Measurements from ENCODE around the gene CNN2.

CNN2 gene

GRCh38 chr19:995051-995827 lies 31.2 kb upstream of the CNN2 start:
- no peak for DNase-seq (ENCODE audit: low spot score)

- no peak for DNase-seq (ENCODE audit: low spot score)
Measured at GRCh38 chr19:996051-996838, 30.2 kb upstream of the CNN2 start.

DNA sequence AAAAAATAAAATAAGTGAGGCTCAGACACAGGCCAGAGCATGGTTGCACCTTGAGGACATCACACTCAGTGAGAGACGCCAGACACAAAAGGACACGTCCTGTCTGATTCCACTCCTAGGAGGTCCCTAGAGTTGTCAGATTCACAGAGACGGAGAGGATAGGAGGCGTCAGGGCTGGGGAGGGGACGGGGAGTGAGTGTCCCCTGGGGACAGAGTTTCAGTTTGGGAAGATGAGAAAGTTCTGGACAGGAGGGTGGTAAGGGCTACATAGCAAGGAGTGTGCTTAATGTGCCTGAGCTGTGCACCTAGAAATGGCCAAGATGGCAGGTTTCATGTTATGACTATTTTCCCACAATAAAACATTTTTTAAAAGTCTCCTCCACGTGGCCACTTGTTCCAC lies 28.3 kb upstream of the CNN2 start:
- no peak for DNase-seq (ENCODE audit: low spot score)

- no peak for DNase-seq (ENCODE audit: low spot score)
Measured at GRCh38 chr19:999379-999719, 27.1 kb upstream of the CNN2 start.

DNA sequence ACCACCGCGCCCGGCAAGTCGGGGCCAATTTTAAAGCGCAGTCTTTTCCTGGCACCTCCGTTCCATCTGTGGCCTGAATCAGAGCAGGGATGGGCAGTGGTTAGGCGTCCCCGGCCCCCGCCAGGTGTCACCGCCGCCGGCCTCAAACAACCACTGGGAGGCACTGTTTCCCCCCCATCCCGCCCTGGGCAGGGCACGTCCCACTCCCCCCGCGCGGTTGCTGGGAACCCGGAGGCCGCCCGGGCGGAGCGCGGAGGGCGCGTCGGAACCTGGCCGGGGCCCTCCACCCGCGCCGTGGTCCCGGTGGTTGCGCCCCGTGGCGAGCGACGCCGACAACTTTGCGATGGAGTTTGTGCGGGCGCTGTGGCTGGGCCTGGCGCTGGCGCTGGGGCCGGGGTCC lies 26.3 kb upstream of the CNN2 start, which contains the start of gene GRIN3B:
TSS of gene GRIN3B (plus strand) at position 325 of the 400 bp plus-strand sequence. CDS start at position 344, 19 bp downstream.
- DNase-seq (ENCODE audit: low spot score), result no peak

- no peak for DNase-seq (ENCODE audit: low spot score)
Measured at GRCh38 chr19:1000591-1001537, 25.5 kb upstream of the CNN2 start.

DNA sequence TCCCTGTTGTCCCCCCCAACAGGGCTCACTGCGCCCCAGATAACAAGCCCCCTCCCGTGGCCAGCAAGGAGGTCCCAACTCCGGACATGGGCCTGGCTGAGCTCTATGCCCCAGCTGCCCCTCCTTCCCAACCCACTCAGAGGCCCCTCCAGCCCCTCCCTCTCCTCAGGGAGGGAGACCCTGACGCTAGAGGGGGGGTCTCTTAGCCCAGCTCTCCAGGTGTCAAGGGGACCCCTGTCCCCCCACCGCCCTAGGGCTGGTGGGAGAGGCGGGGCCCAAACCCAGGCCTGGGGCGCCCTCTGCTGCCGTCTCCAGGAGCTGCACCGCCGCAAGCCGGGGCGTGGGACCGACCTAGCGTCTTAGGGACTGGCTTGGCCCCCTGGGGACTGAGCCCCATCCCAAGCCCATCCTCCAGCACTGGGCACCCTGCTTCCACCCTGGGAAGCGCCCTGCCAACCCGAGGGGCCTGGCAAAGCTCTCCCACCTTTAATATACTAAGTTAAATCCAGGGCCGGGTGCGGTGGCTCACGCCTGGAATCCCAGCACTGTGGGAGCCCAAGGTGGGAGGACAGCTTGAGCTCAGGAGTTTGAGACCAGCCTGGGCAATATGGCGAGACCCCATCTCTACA lies 24.8 kb upstream of the CNN2 start:
- no peak for DNase-seq (ENCODE audit: low spot score)

DNA sequence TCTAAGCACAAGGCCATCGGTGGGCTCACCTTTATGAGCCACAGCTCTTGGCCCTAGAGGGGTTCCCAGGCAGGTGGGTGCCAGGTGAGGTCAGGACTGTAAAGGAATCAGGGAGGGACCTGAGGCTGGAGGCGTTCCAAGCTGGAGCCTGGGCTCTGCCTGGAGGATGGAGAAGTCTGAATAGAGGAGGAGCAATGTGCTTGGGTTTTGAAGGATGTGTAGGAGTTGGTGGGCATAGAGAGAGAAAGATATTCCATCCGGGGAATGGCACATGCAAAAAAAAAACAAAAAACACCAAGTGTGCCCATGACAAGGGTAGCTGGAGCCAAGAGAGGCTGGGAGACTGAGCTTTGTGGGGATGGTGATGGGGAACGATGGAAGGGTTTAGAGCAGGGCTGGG lies 23.8 kb upstream of the CNN2 start:
- DNase-seq (ENCODE audit: low spot score), result no peak

- DNase-seq (ENCODE audit: low spot score), result no peak
Measured at GRCh38 chr19:1003283-1003682, 23.1 kb upstream of the CNN2 start.

GRCh38 chr19:1004204-1004802 lies 22.1 kb upstream of the CNN2 start:
- DNase-seq (ENCODE audit: low spot score), result no peak

GRCh38 chr19:1004803-1005664 lies 21.4 kb upstream of the CNN2 start:
- no peak for DNase-seq (ENCODE audit: low spot score)

- no peak for DNase-seq (ENCODE audit: low spot score)
Measured at GRCh38 chr19:1006711-1007398, 19.6 kb upstream of the CNN2 start.

DNA sequence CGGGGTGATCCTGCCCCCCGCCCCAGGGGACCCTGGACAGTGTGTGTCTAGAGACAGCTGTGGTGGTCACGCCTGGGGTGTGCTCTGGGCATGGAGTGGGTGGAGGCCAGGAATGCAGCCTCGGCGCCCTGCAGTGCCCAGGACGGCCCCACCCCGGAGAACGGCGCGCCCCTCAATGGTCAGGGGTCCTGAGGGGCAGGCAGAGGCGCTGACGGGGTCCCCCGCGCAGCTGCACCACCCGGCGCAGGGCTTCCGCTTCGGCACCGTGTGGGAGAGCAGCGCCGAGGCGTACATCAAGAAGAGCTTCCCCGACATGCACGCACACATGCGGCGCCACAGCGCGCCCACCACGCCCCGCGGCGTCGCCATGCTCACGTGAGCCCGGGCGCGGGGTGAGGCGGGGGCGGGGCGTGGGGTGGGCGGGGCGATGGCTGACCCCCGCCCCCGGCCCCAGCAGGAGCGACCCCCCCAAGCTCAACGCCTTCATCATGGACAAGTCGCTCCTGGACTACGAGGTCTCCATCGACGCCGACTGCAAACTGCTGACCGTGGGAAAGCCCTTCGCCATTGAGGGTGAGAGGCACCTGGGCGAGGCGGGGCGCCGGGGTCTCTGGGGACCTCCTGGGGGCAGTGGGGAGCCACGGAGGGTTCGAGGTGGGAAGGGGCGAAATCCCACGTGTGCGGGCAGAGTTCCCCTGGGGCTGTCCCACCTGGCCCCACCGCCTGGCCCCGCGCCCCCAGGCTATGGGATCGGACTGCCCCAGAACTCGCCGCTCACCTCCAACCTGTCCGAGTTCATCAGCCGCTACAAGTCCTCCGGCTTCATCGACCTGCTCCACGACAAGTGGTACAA lies 18.8 kb upstream of the CNN2 start:
- no peak for DNase-seq (ENCODE audit: low spot score)

- no peak for DNase-seq (ENCODE audit: low spot score)
Measured at GRCh38 chr19:1008268-1009040, 18.0 kb upstream of the CNN2 start.

DNA sequence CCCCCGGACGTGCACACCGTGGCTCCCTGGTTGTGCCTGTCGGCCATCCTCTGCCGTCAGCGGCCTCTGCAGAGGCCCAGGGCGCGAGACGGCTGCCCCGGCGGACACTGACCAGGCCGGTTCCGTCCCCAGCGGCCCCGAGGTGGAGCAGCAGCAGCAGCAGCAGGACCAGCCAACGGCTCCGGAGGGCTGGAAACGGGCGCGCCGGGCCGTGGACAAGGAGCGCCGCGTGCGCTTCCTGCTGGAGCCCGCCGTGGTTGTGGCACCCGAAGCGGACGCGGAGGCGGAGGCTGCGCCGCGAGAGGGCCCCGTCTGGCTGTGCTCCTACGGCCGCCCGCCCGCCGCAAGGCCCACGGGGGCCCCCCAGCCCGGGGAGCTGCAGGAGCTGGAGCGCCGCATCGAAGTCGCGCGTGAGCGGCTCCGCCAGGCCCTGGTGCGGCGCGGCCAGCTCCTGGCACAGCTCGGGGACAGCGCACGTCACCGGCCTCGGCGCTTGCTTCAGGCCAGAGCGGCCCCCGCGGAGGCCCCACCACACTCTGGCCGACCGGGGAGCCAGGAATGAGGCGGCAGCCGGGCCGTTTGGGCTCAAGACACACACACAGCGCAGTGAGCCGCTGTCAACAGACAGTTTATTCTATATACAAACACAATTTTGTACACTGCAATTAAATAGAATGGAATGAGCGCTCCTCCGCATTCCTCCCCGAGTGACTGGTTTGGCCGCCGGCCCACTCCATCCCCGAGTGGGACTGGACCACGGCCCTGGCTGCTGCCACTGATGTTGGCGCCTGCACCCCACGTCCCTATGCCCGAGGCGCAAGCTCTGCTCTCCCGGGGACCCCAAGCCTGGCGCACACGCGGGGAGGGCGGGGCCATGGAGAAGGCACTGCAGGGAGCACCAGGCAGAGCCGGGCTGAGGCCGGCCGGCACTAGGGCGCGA lies 17.1 kb upstream of the CNN2 start:
- no peak for DNase-seq (ENCODE audit: low spot score)

DNA sequence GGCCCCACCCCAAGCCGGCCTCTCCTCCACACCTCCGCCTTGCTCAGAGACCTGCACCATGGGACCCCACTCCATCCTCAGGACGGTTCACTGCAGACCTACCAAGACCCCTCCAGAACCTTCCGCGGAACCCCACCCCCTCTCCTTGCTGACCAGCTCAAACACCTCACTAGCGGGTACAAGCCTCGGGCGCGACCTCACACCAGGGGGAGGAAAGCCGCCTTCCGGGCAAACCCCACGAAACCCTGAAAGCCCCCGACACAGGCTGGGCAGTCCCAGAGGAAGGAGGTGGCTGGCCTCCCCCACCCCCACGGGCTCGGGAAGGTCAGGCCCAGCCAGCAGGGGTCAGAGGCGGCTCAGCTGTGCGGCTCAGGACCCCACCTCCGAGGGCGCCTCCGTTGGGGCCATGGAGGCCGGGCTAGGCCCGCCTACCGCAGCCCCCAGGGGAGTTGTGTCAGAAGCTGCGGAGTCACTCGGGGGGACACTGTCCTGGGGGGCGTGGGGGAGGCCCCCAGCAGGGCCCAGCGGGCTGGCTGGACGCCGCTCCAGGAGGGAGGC lies 16.3 kb upstream of the CNN2 start:
- DNase-seq (ENCODE audit: low spot score), result no peak
